ENCODE measurements around the gene TRIM71. TPM values are rescaled to one million over a fixed set of nuclear protein-coding genes. Genes with fewer than 3 reads are reported as not detected.

The TRIM71 gene
- total RNA-seq, 1 donor from 2014 or later, result 17.2 TPM

DNA sequence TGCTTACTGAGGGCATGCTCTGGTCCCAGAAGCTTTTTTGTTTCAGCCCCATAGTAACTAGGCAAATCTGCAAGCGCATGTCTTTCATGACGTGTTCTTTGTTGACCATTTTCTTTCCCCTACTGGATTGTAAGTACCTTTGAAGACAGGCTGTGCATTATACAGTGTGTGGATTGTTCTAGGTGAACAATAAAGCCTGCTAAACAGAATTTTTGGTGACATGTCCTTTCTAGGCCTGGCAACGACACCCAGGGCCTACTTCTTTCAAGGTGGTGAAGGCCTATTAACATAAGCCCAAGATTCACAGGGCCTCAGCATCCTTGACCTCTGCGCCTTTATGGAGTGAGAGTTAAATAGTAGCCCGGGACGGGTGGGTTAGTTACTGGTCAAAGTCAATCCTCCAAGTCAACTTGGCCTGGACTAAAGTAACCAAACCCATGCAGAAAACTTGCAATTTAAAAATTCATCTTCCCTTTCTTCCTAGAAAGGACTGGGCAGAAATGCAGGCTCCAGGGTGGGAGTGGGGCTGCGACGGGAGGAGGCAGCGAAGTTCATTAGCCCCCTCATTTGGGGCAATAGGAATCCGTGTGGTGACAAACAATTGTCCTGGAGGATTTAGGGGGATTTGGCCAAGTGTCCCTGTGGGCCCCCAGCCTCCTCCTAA lies 37.6 kb upstream of the TRIM71 start:
- H2AFZ ChIP-seq (ENCODE audit: low read depth, low read length), result peak overlapping the region; percentile 13
- H3K4me3 Mint-ChIP-seq (ENCODE audit: unreplicated experiment), result peak overlapping the region; percentile 93
- peaks cover 2% of the 10 kb centered on the region for H3K4me1 Mint-ChIP-seq (ENCODE audit: low read depth, unreplicated experiment)
- H3K36me3 ChIP-seq (ENCODE audit: insufficient read depth, low read length), result peaks cover 4% of the 10 kb centered on the region
- no peaks in the 10 kb centered on the region for H3K27me3 ChIP-seq (ENCODE audit: insufficient read depth, low read length)
- peak overlapping the region; percentile 79 for H3K4me3 ChIP-seq (ENCODE audit: insufficient read depth, low read depth, low read length)
- no peaks in the 10 kb centered on the region for H4K20me1 ChIP-seq (ENCODE audit: insufficient read depth, low read length)
- FAIRE-seq (no peak), DNase-seq (ENCODE audit: low read depth) (no peak)
- H3K9me3 Mint-ChIP-seq (ENCODE audit: unreplicated experiment), result no peaks in the 10 kb centered on the region
- TF ChIP-seq EZH2 (IDR thresholded peaks at IDR 0.05; ENCODE audit: insufficient read depth, low read length), result no peak
- TF ChIP-seq, protein P1, sequence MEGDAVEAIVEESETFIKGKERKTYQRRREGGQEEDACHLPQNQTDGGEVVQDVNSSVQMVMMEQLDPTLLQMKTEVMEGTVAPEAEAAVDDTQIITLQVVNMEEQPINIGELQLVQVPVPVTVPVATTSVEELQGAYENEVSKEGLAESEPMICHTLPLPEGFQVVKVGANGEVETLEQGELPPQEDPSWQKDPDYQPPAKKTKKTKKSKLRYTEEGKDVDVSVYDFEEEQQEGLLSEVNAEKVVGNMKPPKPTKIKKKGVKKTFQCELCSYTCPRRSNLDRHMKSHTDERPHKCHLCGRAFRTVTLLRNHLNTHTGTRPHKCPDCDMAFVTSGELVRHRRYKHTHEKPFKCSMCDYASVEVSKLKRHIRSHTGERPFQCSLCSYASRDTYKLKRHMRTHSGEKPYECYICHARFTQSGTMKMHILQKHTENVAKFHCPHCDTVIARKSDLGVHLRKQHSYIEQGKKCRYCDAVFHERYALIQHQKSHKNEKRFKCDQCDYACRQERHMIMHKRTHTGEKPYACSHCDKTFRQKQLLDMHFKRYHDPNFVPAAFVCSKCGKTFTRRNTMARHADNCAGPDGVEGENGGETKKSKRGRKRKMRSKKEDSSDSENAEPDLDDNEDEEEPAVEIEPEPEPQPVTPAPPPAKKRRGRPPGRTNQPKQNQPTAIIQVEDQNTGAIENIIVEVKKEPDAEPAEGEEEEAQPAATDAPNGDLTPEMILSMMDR (IDR thresholded peaks at IDR 0.05; ENCODE audit: insufficient read depth, low read depth, low read length), result no peak
- peak overlapping the region; percentile 27 for H3K27ac Mint-ChIP-seq (ENCODE audit: unreplicated experiment)
- no peaks in the 10 kb centered on the region for H3K9me3 ChIP-seq (ENCODE audit: insufficient read depth, low read depth, low read length)
- no peaks in the 10 kb centered on the region for H3K79me2 ChIP-seq (ENCODE audit: insufficient read depth, low read length)
- no peak overlapping the region for H3K27ac ChIP-seq (ENCODE audit: low read depth, low read length)
- peak overlapping the region; percentile 76 for H3K9ac ChIP-seq (ENCODE audit: low read length)
- no peaks in the 10 kb centered on the region for H3K4me1 ChIP-seq (ENCODE audit: insufficient read depth, low read length)
- peaks cover 2% of the 10 kb centered on the region for H3K36me3 Mint-ChIP-seq (ENCODE audit: low read depth, unreplicated experiment)
- peak overlapping the region; percentile 100 for H3K4me2 ChIP-seq (ENCODE audit: low read length)
- H3K27me3 Mint-ChIP-seq (ENCODE audit: low read depth, unreplicated experiment), result peaks cover 6% of the 10 kb centered on the region

DNA sequence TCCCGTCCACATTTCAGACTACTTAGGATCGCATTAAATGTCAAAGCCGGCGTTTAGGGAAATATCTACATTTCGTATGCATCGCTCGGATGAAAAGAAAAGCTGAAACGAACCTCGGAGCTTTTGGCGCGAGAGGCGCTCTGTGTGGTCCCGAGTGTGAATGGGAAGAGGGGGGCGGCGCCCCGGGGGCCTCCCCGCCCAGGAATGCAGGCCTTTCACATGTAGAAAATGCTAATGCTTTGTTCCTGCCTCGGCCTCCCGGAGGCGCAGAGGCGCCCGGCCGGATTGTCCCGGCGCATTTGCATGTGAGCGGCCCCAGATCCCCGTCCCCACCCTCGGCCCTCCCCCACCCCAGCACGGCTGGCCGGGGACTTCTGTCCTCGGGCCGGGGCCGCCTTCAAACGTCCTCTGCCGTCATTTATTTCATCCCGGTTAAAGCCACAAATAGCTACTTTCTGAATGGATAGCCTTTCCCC lies 37.0 kb upstream of the TRIM71 start:
- Histone ChIP-seq H3K9ac (ENCODE audit: low read length) (peak overlapping the region; percentile 76), H3K4me1 (ENCODE audit: insufficient read depth, low read length) (no peaks in the 10 kb centered on the region), H3K4me3 (ENCODE audit: insufficient read depth, low read depth, low read length) (peak overlapping the region; percentile 79), H3K27ac (ENCODE audit: low read depth, low read length) (no peak overlapping the region), H3K9me3 (ENCODE audit: insufficient read depth, low read depth, low read length) (no peaks in the 10 kb centered on the region), H3K4me2 (ENCODE audit: low read length) (peak overlapping the region; percentile 100), H4K20me1 (ENCODE audit: insufficient read depth, low read length) (no peaks in the 10 kb centered on the region), H3K27me3 (ENCODE audit: insufficient read depth, low read length) (no peaks in the 10 kb centered on the region), H3K79me2 (ENCODE audit: insufficient read depth, low read length) (no peaks in the 10 kb centered on the region), H3K36me3 (ENCODE audit: insufficient read depth, low read length) (peaks cover 2% of the 10 kb centered on the region), H2AFZ (ENCODE audit: low read depth, low read length) (peak overlapping the region; percentile 97)
- peaks cover 2% of the 10 kb centered on the region for H3K4me1 Mint-ChIP-seq (ENCODE audit: low read depth, unreplicated experiment)
- DNase-seq (ENCODE audit: low read depth) (peak; percentile 21), FAIRE-seq (no peak)
- H3K27ac Mint-ChIP-seq (ENCODE audit: unreplicated experiment), result peak overlapping the region; percentile 80
- TF ChIP-seq EZH2 (IDR thresholded peaks at IDR 0.05; ENCODE audit: insufficient read depth, low read length), result no peak
- TF ChIP-seq, protein P1 (IDR thresholded peaks at IDR 0.05; ENCODE audit: insufficient read depth, low read depth, low read length), result no peak
- no peaks in the 10 kb centered on the region for H3K9me3 Mint-ChIP-seq (ENCODE audit: unreplicated experiment)
- peaks cover 2% of the 10 kb centered on the region for H3K36me3 Mint-ChIP-seq (ENCODE audit: low read depth, unreplicated experiment)
- peak overlapping the region; percentile 93 for H3K4me3 Mint-ChIP-seq (ENCODE audit: unreplicated experiment)
- peaks cover 6% of the 10 kb centered on the region for H3K27me3 Mint-ChIP-seq (ENCODE audit: low read depth, unreplicated experiment)

All from astrocyte (in vitro differentiated cells and primary cell).